Measurements from ENCODE around the gene PPFIA3. TPM values are rescaled to one million over a fixed set of nuclear protein-coding genes. Genes with fewer than 3 reads are reported as not detected.

The PPFIA3 gene
- total RNA-seq, 1 donor = 3.5 TPM

DNA sequence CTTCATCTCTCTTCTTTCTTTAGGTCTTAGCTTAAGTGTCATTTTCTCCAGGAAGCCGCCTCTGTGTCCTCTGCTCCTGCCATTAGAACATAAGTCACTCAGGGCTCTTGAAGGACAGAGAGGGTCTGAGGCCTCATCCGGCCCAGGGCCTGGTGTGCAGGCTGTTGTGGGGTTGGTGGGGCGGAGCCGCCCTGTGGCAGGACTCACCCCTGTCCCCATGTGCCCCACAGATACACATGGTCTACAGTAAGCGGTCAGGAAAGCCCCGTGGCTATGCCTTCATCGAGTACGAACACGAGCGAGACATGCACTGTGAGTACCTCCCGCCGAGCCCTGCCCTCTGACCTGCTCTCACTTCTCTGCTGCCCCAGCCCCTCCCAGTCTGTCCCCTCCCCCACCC lies 18.2 kb upstream of the PPFIA3 start:
- DNase-seq (ENCODE audit: low read depth in 2 of 3, low spot score in 2 of 3) = no peak

DNA sequence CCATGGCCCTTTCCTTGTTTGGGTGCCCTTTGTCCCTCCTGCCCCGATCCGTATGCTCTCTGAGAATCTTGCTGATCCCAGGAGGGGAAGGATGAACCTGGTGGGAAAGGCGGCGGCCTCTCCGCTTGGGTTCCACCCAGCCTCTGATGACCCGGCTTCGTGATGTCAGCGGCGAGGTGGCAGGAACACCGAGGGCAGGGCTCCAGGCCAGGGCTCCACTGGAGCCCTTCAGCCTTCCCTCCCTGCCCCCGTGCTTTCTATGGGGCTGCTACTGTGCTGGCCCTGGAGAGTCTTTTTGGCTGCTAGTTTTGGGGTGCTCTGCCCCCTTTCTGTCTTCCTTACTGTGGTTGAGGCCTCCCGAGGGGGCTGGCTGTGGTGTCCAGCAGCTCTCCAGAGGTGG lies 17.0 kb upstream of the PPFIA3 start:
- no peak for DNase-seq (ENCODE audit: low read depth in 2 of 3, low spot score in 2 of 3)

DNA sequence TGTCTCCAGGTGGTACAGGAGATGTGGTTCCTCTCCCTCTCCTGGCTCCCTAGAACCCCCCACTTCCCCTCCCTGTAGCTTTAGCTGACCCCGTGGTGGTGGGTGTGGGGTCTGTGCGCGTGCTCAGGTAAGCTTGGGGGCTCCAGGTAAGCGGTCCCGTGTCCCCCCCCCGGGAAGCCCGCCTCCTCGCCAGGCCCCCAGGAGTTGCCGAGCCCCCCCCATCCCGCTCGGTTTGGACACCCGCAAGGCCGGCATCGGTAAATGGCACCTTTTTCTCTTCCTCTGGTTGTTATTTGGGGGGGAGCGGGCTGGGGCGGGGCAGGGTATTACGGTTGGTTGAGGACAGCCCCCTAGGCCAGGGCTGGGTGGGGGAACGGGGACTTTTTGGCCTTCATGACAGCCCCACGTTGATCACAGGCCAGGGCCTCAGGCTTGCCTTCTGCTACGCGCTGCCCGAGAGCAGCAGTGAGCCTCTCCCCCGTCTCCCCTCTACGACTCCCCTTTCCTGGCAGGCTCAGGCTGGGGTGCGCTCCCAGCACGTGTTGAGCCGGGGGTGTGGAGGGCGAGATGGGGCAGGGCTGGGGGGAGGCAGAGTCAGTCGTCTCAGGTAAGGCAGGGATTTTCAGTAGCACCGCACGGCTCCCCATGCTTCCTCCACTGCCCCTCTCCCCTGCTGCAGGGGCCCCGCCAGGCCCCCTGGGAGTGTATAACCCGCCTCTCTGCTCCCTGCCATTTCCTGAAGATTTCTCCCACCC lies 15.8 kb upstream of the PPFIA3 start:
- DNase-seq (ENCODE audit: low read depth in 2 of 3, low spot score in 2 of 3) = no peak

DNA sequence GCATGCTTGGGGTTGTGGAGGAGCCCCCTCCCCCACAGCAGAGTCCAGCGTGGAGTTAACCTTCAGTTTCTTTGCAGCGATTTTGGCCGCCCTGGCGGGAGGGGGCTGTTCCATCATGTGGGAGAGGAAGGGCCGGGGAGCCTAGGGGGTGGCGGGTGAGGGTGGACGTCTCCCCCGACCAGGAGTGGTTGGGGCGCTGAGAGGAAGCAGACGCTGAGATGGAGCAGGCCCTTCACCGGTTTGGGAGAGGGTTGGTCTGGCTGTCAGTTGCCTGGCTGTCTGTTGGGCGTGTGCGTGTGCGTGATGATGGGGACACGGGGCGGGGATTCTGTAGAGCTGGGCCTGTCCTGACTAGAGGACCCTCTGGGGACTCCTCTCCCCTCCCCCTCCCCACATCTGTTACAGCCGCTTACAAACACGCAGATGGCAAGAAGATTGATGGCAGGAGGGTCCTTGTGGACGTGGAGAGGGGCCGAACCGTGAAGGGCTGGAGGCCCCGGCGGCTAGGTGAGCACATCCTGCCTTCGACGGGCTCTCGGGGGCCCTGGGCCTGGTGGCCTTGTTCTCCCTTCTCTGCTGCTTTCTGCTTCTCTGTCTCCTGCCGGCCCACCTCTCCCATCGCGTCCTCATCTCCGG lies 15.0 kb upstream of the PPFIA3 start:
- no peak for DNase-seq (ENCODE audit: low read depth in 2 of 3, low spot score in 2 of 3)

DNA sequence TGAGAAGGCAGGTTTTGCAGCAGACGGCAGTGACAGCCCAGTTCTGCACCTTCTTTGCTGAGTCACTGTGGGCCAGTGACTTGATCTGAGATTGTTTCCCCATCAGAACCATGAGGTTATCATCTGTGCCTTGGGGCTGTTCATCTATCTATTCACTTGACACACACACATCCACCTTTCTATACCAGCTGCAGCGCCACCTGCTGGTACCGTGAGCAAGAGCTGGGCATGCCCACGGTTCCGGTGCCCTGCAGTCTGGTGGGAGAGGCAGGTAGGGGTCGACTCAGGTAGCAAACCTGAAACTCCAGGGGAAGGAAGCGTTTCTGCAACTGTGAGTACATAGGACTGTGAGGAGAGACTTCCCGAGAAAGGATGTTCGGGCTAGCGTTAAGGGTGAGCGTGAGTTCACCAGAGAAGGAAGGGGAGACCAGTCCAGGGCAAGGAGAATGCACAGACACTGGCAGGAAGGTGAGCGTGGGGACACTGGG lies 12.7 kb upstream of the PPFIA3 start:
- DNase-seq (ENCODE audit: low read depth in 2 of 3, low spot score in 2 of 3) = peak in 2 of 3 donors; percentile 52 to 65

DNA sequence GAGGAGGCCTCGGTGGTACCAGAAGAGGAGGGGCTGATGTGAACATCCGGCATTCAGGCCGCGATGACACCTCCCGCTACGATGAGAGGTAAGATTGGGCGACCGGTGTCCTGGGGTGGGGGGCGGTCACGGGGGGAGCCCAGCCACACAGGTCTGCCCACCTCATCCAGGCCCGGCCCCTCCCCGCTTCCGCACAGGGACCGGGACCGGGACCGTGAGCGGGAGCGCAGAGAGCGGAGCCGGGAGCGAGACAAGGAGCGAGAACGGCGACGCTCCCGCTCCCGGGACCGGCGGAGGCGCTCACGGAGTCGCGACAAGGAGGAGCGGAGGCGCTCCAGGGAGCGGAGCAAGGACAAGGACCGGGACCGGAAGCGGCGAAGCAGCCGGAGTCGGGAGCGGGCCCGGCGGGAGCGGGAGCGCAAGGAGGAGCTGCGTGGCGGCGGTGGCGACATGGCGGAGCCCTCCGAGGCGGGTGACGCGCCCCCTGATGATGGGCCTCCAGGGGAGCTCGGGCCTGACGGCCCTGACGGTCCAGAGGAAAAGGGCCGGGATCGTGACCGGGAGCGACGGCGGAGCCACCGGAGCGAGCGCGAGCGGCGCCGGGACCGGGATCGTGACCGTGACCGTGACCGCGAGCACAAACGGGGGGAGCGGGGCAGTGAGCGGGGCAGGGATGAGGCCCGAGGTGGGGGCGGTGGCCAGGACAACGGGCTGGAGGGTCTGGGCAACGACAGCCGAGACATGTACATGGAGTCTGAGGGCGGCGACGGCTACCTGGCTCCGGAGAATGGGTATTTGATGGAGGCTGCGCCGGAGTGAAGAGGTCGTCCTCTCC lies 11.5 kb upstream of the PPFIA3 start:
- no peak for DNase-seq (ENCODE audit: low read depth in 2 of 3, low spot score in 2 of 3)

DNA sequence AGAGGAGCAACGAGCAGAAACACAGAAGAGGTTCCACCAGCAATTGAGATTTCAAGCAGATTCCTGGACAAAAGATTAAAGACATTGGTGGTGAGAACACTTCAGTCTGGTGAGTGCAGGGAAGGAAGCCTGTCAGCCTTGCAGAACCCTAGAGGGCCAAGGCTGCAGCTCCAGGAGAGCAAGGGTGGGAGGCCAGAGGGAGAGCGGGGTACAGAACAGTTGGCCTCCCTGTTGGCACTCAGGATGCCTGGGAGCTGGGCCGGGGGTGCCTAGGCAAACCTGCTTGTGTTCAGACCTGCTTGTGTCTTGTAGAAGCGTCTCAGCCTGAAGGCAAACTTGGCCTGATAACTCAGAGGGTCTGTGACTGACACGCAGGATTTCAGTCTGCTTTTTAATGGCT lies 10.3 kb upstream of the PPFIA3 start:
- no peak for DNase-seq (ENCODE audit: low read depth in 2 of 3, low spot score in 2 of 3)

DNA sequence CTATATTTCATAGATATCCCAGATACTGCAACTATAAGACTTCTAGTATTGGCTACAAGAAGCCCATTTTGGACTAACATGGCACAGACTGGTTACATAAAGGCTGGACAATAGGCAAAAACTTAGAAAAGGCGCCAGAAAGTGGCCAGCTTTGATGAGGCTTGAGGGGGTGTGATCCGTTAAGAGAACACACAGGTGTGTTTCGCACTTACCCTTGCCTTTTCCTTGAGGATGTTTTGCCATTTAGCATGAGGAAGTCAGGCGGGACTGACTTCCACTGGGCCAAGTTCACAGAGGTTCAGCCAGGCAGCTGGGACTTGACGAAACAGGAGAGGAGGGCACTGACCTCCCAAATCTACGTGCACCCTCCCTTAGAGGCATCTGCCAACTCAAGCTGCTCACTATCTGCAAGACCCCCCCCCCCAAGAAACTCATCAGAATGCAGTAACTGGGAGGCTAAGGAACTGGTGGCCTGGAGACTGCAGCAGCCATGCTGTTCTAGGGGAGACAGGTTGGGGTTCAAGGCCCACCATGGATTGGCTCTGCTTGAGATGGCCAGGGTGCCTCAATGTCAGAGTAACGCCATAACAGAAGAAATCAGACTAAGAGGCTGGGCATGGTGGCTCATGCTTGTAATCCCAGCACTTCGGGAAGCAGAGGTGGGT lies 9.6 kb upstream of the PPFIA3 start:
- no peak for DNase-seq (ENCODE audit: low read depth in 2 of 3, low spot score in 2 of 3)

DNA sequence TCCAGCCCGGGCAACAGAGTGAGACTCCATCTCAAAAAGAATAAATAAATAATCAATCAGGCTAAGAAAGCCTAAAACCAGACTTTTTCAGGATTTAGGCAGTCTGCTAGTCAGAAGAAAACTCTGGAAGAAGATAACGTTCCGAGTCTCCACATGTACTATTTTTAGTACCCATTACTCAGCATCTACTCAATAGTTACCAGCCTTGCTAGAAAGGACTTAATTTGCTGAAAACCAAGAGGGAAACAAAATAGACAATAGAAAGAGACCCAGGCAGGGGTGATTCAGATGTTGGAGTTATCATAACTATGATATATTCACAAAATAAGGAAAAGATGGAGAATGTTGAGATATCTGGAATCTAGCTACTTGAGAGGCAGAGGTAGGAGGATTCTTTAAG lies 8.8 kb upstream of the PPFIA3 start:
- DNase-seq (ENCODE audit: low read depth in 2 of 3, low spot score in 2 of 3) = no peak

DNA sequence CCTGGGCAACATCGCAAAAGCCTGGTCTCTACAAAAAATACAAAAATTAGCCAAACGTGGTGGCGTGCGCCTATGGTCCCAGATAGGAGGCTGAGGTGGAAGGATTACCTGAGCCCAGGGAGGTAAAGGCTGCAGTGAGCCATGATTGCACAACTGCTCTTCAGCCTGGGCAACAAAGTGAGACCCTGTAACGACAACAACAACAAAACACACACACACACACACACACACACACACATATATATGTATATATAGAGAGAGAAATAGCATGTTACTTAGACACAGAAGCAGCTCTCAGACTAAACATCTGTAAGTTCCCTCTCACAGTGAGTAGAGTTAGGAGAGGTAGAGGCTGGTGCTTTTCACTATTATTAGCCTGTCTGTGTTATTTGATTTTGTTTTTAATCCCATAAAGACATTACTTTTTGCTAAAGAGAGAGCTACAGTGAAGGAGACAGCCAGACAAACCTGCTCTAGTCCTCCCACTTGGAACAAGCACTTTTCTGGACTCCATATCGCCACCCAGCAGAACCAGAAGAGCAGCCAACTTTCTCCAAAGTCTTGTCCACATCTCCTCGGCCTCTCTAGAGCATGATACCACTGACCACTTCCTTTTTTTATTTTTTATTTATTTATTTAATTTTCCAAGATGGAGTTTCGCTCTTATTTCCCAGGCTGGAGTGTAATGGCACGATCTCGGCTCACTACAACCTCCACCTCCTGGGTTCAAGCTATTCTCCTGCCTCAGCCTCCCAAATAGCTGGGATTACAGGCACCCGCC lies 7.9 kb upstream of the PPFIA3 start:
- DNase-seq (ENCODE audit: low read depth in 2 of 3, low spot score in 2 of 3) = no peak

DNA sequence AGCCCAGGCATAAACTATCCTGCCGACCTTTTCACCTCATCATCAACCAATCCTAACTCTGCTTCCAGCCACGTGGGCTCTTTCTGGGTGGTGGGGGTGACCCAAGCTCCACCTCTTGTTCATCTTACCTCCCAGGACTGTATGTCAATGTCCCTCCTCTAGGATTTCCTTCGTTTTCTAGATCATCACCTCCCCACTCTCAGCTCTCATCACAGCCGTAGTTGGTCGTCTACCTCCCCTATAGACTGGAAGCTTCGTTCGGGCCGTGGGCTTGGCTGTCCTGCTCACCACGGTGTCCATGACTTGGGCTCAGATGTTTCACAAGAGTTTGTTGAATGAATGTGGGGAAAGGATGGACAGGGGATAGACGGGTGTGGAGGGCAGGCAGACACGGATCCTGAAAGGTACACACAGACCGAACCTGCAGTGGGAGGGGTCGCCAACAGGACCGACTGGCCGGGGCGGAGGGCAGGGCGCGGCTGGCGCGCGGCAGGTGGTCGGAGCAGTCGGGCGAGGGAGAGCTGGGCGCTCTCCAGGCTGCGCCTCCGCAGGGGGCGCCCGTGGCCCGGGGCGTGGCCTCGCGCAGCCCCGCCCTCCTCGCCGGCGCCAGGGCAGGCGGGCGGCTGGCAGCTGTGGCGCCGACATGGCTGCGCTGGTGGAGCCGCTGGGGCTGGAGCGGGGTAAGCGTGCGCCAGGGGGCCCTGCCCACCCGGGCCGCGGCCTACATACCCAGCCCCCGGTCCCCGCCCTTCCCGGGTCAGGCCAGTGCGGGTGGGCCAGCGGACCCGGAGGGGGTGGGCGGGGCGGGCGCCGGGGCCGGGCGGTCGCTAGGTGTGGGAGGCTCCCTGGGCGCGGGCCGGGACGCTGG lies 5.3 kb upstream of the PPFIA3 start, which contains the start of gene LIN7B:
Gene LIN7B, plus strand, starts transcription at position 609 of the 868 bp plus-strand sequence. Its CDS starts 35 bp downstream, at position 644.
- peak; percentile 69 to 81 (median 80) for DNase-seq (ENCODE audit: low read depth in 2 of 3, low spot score in 2 of 3)

DNA sequence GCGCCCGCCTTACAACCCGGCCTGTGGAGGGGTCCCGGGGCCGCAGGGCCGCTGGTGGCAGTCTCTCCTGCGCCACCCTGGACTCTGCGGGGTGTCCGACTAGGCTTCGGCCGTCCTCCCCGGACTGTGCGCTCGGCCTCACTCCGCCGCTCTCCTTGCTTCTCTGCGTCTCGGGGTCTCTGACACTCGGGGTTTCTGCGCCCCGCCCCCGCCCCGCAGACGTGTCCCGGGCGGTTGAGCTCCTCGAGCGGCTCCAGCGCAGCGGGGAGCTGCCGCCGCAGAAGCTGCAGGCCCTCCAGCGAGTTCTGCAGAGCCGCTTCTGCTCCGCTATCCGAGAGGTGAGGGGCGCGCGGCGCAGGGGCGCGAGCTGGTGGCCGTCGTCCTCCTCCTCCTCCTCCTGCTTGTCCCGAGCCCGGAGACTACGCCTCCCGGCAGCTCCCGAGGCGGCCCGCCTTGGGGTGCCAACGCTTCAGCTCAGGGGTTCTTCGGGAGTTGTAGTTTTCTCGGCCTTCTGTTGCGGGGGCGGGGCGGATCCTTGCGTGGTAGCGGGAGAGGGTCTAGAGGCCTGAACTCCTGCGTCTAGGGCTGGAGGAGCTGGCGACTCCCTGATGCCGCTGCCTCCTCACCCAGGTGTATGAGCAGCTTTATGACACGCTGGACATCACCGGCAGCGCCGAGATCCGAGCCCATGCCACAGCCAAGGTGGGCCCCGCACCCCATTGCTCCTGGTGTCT lies 4.5 kb upstream of the PPFIA3 start:
- peak in 2 of 3 donors; percentile 59 for DNase-seq (ENCODE audit: low read depth in 2 of 3, low spot score in 2 of 3)

DNA sequence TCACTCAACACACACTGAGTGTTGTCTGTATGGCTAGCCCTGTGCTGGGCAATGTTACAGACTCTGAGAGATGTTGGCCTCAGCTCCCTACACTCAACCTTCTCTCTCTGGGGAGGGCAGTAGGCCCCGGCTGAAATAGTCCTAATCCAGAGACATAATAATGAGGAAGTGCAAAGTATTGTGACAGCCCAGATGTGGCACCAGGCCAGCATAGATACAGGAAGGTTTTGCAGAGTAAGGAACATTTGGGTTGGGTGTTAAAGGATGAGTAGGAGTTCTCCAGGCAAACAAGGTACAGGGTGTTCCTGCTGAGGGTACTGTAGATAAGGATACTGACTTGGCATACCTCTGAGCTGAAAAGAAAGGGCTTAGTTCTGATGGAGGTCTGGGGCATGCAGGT lies 2.8 kb upstream of the PPFIA3 start:
- peak in 1 of 3 donors; percentile 48 for DNase-seq (ENCODE audit: low read depth in 2 of 3, low spot score in 2 of 3)

DNA sequence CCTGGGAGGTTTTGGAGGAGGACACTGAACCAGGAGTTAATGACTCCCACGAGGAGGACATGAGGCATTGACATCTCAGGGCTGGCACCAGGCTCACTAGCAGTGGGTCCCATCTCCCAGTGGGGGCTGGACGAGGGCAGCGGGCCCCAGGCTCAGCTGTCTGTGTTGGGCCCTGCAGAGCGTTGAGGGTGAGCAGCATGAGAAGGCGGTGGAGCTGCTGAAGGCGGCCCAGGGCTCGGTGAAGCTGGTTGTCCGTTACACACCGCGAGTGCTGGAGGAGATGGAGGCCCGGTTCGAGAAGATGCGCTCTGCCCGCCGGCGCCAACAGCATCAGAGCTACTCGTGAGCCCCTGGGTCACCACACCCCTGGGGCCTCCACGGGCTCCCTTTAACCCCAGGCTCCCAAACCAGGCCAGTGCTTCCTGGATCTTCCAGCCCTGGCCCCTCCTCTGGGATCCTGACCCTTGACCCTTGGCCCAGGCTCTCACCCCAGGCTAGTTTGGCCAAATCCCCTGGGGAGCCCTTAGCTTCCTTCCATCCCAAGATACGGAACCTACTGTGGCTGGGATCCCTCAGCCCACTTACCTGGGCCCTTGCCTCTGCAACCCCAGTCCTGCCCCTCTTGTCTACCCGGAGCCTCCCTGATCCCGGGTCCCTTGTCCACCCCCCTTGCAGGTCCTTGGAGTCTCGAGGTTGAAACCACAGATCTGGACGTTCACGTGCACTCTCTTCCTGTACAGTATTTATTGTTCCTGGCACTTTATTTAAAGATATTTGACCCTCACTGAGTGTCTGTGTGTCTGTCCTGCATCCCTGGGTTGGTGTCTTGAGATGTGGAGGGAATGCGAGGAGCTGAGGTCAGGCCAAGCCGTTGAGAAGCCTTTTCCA lies 1.4 kb upstream of the PPFIA3 start:
- no peak for DNase-seq (ENCODE audit: low read depth in 2 of 3, low spot score in 2 of 3)

DNA sequence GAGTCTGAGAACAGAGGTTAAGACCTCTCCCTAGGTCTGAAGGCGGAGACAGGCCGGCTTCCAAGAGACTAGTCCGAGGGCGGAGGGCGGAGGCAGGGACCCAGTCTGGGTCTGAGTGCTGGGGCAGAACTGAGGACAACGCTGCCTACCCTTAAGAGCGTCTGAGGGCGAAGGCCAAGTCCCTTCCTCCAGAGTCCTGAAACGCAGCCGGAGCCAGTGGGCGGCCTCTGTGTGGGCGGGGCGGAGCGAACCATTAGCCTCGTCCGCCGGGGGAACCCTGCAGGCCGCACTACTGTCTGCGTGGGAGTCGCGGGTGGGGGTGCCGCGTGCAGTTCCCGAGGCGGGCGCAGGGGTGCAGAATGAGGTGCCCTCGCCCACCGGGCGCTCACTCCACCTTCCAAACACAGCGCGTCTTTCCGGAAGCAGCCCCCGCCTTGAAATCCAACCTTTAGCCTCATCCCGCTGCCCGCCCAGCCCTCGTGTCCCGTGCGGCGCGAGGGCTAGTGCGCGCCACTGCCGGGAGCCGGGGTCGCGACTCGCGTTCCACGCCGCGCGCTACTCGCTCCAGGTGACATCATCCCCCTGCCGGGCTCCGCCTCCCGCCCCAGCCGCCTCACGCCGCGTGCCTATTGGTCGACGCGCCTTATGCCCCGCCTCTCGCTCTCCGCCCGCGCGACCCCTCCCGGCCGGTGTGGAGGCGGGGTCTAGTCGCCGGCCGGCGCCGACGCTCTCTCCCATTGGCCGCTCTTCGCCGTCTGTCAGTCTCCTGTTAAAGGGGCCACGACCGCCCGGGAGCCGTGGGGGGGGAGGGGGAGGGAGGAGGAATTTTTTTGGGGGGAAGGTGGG lies 556 bp upstream of the PPFIA3 start, which contains the start of gene C19orf73:
Gene C19orf73, minus strand, starts transcription at position 579 of the 846 bp plus-strand sequence. Its CDS starts 121 bp downstream, at position 458.
- peak; percentile 94 to 96 (median 95) for DNase-seq (ENCODE audit: low read depth in 2 of 3, low spot score in 2 of 3)

DNA sequence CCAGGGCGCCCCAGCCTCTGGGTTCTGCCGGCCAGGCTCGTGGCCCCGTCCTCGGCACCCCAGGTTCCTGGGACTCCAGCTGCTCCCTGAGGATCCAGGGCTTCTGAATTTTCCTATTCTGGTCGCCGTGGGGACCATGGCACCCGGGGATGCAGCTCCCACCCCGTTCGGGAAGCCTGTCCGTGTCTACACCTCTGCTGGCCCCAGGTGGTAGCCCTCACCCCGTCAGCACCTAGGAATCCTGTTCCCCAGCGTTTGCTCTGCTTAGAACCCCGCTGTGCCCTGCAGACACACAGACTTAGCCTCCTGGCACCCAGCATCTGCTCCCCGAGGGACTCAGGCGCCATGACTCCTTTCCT lies 960 bp downstream of the PPFIA3 start:
- DNase-seq (ENCODE audit: low read depth in 2 of 3, low spot score in 2 of 3) = no peak
